OCI-LY1 (cell line): ENCODE data around the gene EMILIN1.

Experiments
- EZH2 ChIP-seq: fragments of 200-600 bp; sonication (generic), shearing (Covaris generic); IDR thresholded peaks from 2 replicates; pipeline ENCODE4 v1.8.0; 2017; ENCODE audit warnings: borderline replicate concordance, mixed run types, mild to moderate bottlenecking, antibody characterized with exemption, low read length, moderate library complexity, mixed read lengths
- TF ChIP-seq, protein P1 (sequence below): fragments of 200-600 bp; sonication (generic), shearing (Covaris generic); IDR thresholded peaks from 2 replicates; pipeline ENCODE4 v1.5.1; 2017; ENCODE audit warnings: mild to moderate bottlenecking, antibody characterized with exemption, low read length, moderate library complexity, mixed read lengths

DNA sequence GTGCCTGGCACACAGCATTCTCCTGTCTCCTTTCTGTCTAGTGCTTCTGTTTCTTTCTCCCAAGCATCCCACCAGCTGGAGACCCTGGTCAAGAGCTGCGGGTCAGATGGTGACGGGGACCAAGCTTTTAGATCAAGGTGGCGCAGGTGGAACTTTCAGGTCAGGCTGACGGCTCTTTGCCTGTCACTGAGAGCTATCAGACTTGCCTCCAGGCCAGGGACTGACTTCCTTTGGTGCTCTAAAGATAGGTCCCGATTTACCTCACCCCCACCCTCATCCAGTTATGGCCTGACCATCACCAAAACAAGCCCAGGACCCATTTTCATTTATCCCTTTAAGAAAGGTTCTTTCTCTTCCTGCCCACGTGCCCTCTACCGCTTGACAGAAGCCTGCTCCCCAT lies 1.2 kb upstream of the EMILIN1 start:
- TF ChIP-seq, protein P1, sequence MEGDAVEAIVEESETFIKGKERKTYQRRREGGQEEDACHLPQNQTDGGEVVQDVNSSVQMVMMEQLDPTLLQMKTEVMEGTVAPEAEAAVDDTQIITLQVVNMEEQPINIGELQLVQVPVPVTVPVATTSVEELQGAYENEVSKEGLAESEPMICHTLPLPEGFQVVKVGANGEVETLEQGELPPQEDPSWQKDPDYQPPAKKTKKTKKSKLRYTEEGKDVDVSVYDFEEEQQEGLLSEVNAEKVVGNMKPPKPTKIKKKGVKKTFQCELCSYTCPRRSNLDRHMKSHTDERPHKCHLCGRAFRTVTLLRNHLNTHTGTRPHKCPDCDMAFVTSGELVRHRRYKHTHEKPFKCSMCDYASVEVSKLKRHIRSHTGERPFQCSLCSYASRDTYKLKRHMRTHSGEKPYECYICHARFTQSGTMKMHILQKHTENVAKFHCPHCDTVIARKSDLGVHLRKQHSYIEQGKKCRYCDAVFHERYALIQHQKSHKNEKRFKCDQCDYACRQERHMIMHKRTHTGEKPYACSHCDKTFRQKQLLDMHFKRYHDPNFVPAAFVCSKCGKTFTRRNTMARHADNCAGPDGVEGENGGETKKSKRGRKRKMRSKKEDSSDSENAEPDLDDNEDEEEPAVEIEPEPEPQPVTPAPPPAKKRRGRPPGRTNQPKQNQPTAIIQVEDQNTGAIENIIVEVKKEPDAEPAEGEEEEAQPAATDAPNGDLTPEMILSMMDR: no peak
- no peak for TF ChIP-seq EZH2
